MCF 10A (cell line): ENCODE results near the gene ELMO1. TPM values are rescaled to one million over a fixed set of nuclear protein-coding genes. Genes with fewer than 3 reads are reported as not detected.
A peak's percentile ranks its signal among the peaks of the same experiment; 100 is the strongest.

Experiments used
- BruUV-seq: library from RNA; stranded (reverse); fragments of 400-500 nt; replicated peaks from 2 replicates; lab custom pipeline; 2021; lab: Mats Ljungman, UMichigan
- CTCF ChIA-PET: fragments of 300-600 bp; sonication (Branson Sonifier 250); formaldehyde crosslinking; extraction: SDS; loops from one replicate; lab custom pipeline; 2021; ENCODE audit warnings: antibody characterized with exemption, inconsistent platforms; lab: Yijun Ruan, JAX
- POLR2A ChIA-PET: fragments of 300-600, 350-650 bp; sonication (Branson Sonifier 250); formaldehyde crosslinking; extraction: SDS; loops from one replicate; lab custom pipeline; 2020; ENCODE audit warnings: antibody characterized with exemption, inconsistent platforms; lab: Yijun Ruan, JAX
- DNase-seq: peaks from one replicate; pipeline ENCODE4 v3.0.0-alpha.2; 2018; ENCODE audit not compliant: unreplicated experiment
- H3K27ac Mint-ChIP-seq: one replicate; pipeline ENCODE4 v1.8.0; 2022; ENCODE audit warnings: mild to moderate bottlenecking, low read depth, mixed read lengths; ENCODE audit not compliant: unreplicated experiment
- H3K27me3 Mint-ChIP-seq: one replicate; pipeline ENCODE4 v1.8.0; 2022; ENCODE audit warnings: mixed read lengths; ENCODE audit not compliant: insufficient read depth, unreplicated experiment
- H3K36me3 Mint-ChIP-seq: one replicate; pipeline ENCODE4 v1.8.0; 2022; ENCODE audit warnings: mild to moderate bottlenecking, moderate library complexity, mixed read lengths; ENCODE audit not compliant: insufficient read depth, unreplicated experiment
- H3K4me1 Mint-ChIP-seq: one replicate; pipeline ENCODE4 v1.8.0; 2022; ENCODE audit warnings: mixed read lengths; ENCODE audit not compliant: insufficient read depth, unreplicated experiment
- H3K4me3 Mint-ChIP-seq: one replicate; pipeline ENCODE4 v1.8.0; 2022; ENCODE audit warnings: mild to moderate bottlenecking, moderate library complexity, mixed read lengths; ENCODE audit not compliant: unreplicated experiment
- H3K9me3 Mint-ChIP-seq: one replicate; pipeline ENCODE4 v1.8.0; 2022; ENCODE audit warnings: mixed read lengths; ENCODE audit not compliant: unreplicated experiment
- CTCF ChIP-seq: fragments of 200-600 bp; IDR thresholded peaks from one replicate; pipeline ENCODE4 v1.8.0; 2022; ENCODE audit warnings: antibody characterized with exemption, mild to moderate bottlenecking; ENCODE audit not compliant: unreplicated experiment
- intact Hi-C: fragments of 100-400 bp; cut with micrococcal nuclease; formaldehyde crosslinking; loops from 2 replicates; pipeline ENCODE4 v1.14.1; 2022
- total RNA-seq: library from RNA; stranded (reverse); gene quantifications from 2 replicates; pipeline ENCODE4 v1.2.3, GENCODE V29; 2022

Gene ELMO1
- total RNA-seq, 1 experiment from 2014 or later: 0.30 TPM

- CTCF ChIA-PET: interaction anchor here (0.7 to 1.8 kb wide), 6 partner anchors 13 to 314 kb away, joined by 3 to 7 read pairs (median 4); no protein-coding TSS in a partner anchor
Observed at GRCh38 chr7:37083311-37084096, 365.2 kb downstream of the ELMO1 start.

DNA sequence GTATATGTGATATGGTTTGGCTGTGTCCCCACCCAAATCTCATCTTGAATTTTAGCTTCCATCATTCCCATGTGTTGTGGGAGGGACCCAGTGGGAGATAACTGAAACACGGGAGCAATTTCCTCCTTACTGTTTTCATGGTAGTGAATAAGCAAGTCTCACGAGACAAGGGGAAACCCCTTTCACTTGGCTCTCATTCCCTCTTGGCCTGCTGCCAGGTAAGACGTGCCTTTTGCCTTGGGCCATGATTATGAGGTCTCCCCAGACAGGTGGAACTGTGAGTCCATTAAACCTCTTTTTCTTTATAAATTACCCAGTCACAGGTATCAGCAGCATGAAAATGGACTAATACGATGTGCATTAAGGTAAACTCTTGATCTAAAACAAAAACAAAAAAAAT lies 367.2 kb downstream of the ELMO1 start:
- Mint-ChIP-seq H3K9me3 (no peaks in the 10 kb centered on the region), H3K4me3 (no peak overlapping the region), H3K27me3 (no peaks in the 10 kb centered on the region), H3K36me3 (no peaks in the 10 kb centered on the region), H3K4me1 (peaks cover 4% of the 10 kb centered on the region), H3K27ac (no peak overlapping the region)
- no TSS peak for BruUV-seq
- POLR2A ChIA-PET: interaction anchor here (1.0 kb wide), 1 partner anchor 15 kb away, joined by 3 read pairs; no protein-coding TSS in a partner anchor
- intact Hi-C loops: no loop called here
- no peak for TF ChIP-seq CTCF
- peak; percentile 79 for DNase-seq
- CTCF ChIA-PET: interaction anchor here (0.6 kb wide), 1 partner anchor 118 kb away, joined by 4 read pairs; no protein-coding TSS in a partner anchor

More at GRCh38 chr7:37083311-37084096, 365.2 kb downstream of the ELMO1 start:
- POLR2A ChIA-PET: interaction anchor here (1.5 kb wide), 1 partner anchor 16 kb away, joined by 3 read pairs; no protein-coding TSS in a partner anchor
- H3K9me3 Mint-ChIP-seq: no peaks in the 10 kb centered on the region
- H3K4me3 Mint-ChIP-seq: no peak overlapping the region
- peaks cover 4% of the 10 kb centered on the region for H3K4me1 Mint-ChIP-seq
- intact Hi-C loops: no loop called here
- H3K27ac Mint-ChIP-seq: no peak overlapping the region
- H3K36me3 Mint-ChIP-seq: no peaks in the 10 kb centered on the region
- no TSS peak for BruUV-seq
- no peak for TF ChIP-seq CTCF
- no peaks in the 10 kb centered on the region for H3K27me3 Mint-ChIP-seq
- no peak for DNase-seq

- no peak for TF ChIP-seq CTCF
- intact Hi-C loops: no loop called here
- Mint-ChIP-seq H3K27ac (no peak overlapping the region), H3K36me3 (no peaks in the 10 kb centered on the region), H3K27me3 (no peaks in the 10 kb centered on the region), H3K4me3 (no peak overlapping the region), H3K9me3 (no peaks in the 10 kb centered on the region), H3K4me1 (peaks cover 4% of the 10 kb centered on the region)
- ChIA-PET POLR2A (no interaction called here), CTCF (no interaction called here)
- DNase-seq: no peak
- no TSS peak for BruUV-seq
Observed at GRCh38 chr7:37079420-37079819, 369.2 kb downstream of the ELMO1 start.

DNA sequence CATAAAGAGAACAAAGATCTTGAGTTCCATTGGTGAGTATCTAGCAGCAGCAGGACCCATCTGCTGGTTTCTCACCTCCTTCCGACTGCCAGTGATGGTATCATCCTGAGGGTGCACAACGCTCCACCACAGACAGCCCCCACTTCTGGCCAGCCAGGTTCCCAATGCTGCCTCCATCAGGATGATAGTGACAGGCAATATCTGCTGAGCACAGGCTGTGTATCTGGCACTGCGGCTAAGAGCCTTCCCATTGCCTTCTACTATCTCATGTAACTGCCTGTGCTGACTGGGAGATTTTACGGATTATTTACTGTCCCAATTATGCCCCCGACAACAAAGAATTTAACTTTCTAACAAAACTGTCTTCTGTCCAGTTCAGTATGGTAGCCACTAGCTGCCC lies 372.0 kb downstream of the ELMO1 start:
- BruUV-seq: no TSS peak

More for the DNA sequence above, 372.0 kb downstream of the ELMO1 start:
- H3K9me3 Mint-ChIP-seq: no peaks in the 10 kb centered on the region
- no peak for DNase-seq
- H3K27ac Mint-ChIP-seq: no peak overlapping the region
- ChIA-PET POLR2A (no interaction called here), CTCF (interaction anchor here (0.8 kb wide), 1 partner anchor 105 kb away, joined by 4 read pairs; no protein-coding TSS in a partner anchor)
- intact Hi-C loops: no loop called here
- H3K4me1 Mint-ChIP-seq: peaks cover 4% of the 10 kb centered on the region
- no peak overlapping the region for H3K4me3 Mint-ChIP-seq
- TF ChIP-seq CTCF: no peak
- H3K27me3 Mint-ChIP-seq: no peaks in the 10 kb centered on the region
- H3K36me3 Mint-ChIP-seq: no peaks in the 10 kb centered on the region
